NOMO-1 (cell line): ENCODE measurements around the gene CRABP1.

Experiments
- DNase-seq, 2 experiments: peaks; one replicate each; lab custom pipeline; 2025; ENCODE audit not compliant: unreplicated experiment in 2 of 2; lab: John Stamatoyannopoulos, UW

CRABP1 gene

GRCh38 chr15:78397382-78397781 lies 57.2 kb downstream of the CRABP1 start:
- no peak for DNase-seq
